ENCODE results near the gene NF2. TPM values are rescaled to one million over a fixed set of nuclear protein-coding genes. Genes with fewer than 3 reads are reported as not detected.
A peak's percentile ranks its signal among the peaks of the same experiment; 100 is the strongest.
"Not testable (repeated sequence)": the region's sequence is repeated elsewhere in the genome, so short reads cannot be mapped to it uniquely, and the experiment has no call there.

The NF2 gene
- total RNA-seq, 1 donor from 2014 or later = 35.4 TPM

DNA sequence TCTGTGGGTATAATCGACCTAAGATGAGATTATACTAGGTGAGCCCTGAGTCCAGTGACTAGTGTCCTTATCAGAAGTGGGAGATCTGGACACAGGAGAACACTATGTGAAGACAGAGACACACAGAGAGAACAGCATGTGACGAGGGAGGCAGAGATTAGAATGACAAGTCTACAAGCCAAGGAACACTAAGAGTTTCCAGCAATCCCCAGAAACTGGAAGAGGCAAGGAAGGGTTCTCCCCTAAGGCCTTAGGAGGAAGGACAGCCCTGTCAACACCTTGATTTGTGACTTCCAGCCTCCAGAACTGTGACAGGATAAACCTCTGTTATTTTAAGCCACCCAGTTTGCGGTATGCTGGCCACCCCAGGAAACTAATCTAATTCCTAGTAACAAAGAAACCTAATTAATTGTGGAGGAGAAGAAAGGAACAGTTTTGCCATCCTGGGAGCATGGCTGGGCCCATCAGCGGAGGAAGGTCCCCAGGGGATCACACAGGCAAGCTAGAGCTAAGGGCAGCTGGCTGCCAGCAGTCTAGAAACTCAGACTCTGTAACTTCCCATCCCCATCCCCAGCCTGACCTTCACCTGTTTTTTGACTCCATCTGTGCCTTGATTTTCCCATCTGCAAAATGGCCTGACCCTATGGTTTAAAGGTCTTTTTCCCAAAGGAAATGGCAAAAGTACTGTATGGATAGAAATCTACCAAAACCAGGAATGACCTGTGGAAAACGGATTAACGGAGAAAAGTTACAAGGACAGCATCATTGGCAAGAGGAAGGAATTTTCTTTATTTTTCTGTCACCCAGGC, 39.6 kb upstream of the NF2 start:
- Mint-ChIP-seq H3K4me1 (ENCODE audit: low read depth, unreplicated experiment) (peaks cover 2% of the 10 kb centered on the region), H3K27ac (ENCODE audit: unreplicated experiment) (no peak overlapping the region), H3K4me3 (ENCODE audit: unreplicated experiment) (no peak overlapping the region), H3K27me3 (ENCODE audit: unreplicated experiment) (peaks cover 2% of the 10 kb centered on the region), H3K36me3 (ENCODE audit: unreplicated experiment) (peaks cover 10% of the 10 kb centered on the region), H3K9me3 (ENCODE audit: unreplicated experiment) (no peaks in the 10 kb centered on the region)
- peak; percentile 23 for DNase-seq
- TF ChIP-seq, protein P1, sequence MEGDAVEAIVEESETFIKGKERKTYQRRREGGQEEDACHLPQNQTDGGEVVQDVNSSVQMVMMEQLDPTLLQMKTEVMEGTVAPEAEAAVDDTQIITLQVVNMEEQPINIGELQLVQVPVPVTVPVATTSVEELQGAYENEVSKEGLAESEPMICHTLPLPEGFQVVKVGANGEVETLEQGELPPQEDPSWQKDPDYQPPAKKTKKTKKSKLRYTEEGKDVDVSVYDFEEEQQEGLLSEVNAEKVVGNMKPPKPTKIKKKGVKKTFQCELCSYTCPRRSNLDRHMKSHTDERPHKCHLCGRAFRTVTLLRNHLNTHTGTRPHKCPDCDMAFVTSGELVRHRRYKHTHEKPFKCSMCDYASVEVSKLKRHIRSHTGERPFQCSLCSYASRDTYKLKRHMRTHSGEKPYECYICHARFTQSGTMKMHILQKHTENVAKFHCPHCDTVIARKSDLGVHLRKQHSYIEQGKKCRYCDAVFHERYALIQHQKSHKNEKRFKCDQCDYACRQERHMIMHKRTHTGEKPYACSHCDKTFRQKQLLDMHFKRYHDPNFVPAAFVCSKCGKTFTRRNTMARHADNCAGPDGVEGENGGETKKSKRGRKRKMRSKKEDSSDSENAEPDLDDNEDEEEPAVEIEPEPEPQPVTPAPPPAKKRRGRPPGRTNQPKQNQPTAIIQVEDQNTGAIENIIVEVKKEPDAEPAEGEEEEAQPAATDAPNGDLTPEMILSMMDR (IDR thresholded peaks at IDR 0.05; ENCODE audit: partially characterized antibody, unreplicated experiment) = no peak

DNA sequence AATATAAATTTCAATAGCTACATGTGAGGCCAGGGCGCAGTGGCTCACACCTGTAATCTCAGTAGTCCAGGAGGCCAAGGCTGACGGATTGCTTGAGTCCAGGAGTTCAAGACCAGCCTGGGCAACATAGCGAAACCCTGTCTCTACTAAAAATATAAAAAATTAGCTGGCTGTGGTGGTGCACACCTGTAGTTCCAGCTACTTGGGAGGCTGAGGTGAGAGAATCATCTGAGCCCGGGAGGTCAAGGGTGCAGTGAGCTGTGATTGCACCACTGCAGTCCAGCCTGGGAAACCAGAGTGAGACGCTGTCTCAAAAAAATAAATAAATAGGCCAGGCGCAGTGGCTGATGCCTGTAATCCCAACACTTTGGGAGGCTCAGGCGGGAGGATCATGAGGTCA, 36.9 kb upstream of the NF2 start:
- H3K4me1 Mint-ChIP-seq (ENCODE audit: low read depth, unreplicated experiment); H3K4me3 Mint-ChIP-seq (ENCODE audit: unreplicated experiment); DNase-seq; H3K27me3 Mint-ChIP-seq (ENCODE audit: unreplicated experiment); H3K36me3 Mint-ChIP-seq (ENCODE audit: unreplicated experiment); H3K9me3 Mint-ChIP-seq (ENCODE audit: unreplicated experiment); H3K27ac Mint-ChIP-seq (ENCODE audit: unreplicated experiment): not testable (repeated sequence)

- no peak for DNase-seq
- TF ChIP-seq, protein P1 (IDR thresholded peaks at IDR 0.05; ENCODE audit: partially characterized antibody, unreplicated experiment) = no peak
- Mint-ChIP-seq H3K27ac (ENCODE audit: unreplicated experiment) (no peak overlapping the region), H3K9me3 (ENCODE audit: unreplicated experiment) (no peaks in the 10 kb centered on the region), H3K4me3 (ENCODE audit: unreplicated experiment) (no peak overlapping the region), H3K27me3 (ENCODE audit: unreplicated experiment) (peaks cover 5% of the 10 kb centered on the region), H3K4me1 (ENCODE audit: low read depth, unreplicated experiment) (peaks cover 2% of the 10 kb centered on the region), H3K36me3 (ENCODE audit: unreplicated experiment) (peaks cover 4% of the 10 kb centered on the region)
These were observed 36.1 kb upstream of the NF2 start for GRCh38 chr22:29567338-29567737.

DNA sequence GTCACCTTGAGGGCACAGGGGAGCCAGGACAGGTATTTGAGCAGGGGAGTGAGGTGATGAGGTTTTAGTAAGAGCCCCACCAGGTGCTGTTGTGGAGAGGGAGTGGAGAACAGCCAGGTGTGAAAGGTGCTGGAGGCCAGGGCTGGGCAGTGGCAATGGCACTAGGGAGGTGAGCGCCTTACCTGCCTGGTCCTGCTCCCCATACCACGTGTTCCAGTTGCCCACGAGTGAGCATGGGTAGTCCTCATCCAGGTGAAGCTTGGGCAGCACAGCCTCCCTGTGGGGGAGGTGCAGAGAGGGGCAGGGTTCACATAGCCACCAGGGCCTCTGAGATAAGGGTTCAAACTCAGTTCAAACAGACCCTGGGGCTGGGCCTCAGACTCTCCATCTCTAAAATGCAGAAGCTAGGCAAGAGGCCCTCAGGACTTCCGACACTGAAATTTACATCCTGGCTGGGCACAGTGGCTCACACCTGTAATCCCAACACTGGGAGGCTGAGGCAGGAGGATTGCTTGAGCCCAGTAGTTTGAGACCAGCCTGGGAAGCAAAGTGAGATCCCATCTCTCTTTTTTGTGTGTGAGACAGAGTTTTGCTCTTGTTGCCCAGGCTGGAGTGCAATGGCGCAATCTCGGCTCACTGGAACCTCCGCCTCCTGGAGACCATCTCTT, 34.3 kb upstream of the NF2 start:
- TF ChIP-seq, protein P1 (IDR thresholded peaks at IDR 0.05; ENCODE audit: partially characterized antibody, unreplicated experiment) = no peak
- Mint-ChIP-seq H3K27me3 (ENCODE audit: unreplicated experiment) (peaks cover 3% of the 10 kb centered on the region), H3K27ac (ENCODE audit: unreplicated experiment) (no peak overlapping the region), H3K9me3 (ENCODE audit: unreplicated experiment) (no peaks in the 10 kb centered on the region), H3K4me1 (ENCODE audit: low read depth, unreplicated experiment) (peaks cover under 1% of the 10 kb centered on the region), H3K36me3 (ENCODE audit: unreplicated experiment) (peaks cover 2% of the 10 kb centered on the region), H3K4me3 (ENCODE audit: unreplicated experiment) (no peak overlapping the region)
- no peak for DNase-seq

- no peaks in the 10 kb centered on the region for H3K4me1 Mint-ChIP-seq (ENCODE audit: low read depth, unreplicated experiment)
- H3K4me3 Mint-ChIP-seq (ENCODE audit: unreplicated experiment) = no peak overlapping the region
- H3K27me3 Mint-ChIP-seq (ENCODE audit: unreplicated experiment) = peaks cover 3% of the 10 kb centered on the region
- no peaks in the 10 kb centered on the region for H3K9me3 Mint-ChIP-seq (ENCODE audit: unreplicated experiment)
- no peak for DNase-seq
- peak overlapping the region; percentile 34 for H3K27ac Mint-ChIP-seq (ENCODE audit: unreplicated experiment)
- TF ChIP-seq, protein P1 (IDR thresholded peaks at IDR 0.05; ENCODE audit: partially characterized antibody, unreplicated experiment) = no peak
- no peaks in the 10 kb centered on the region for H3K36me3 Mint-ChIP-seq (ENCODE audit: unreplicated experiment)
These were observed 33.0 kb upstream of the NF2 start for GRCh38 chr22:29570456-29570855.

All from glutamatergic neuron (in vitro differentiated cells).